Endodermal cell (in vitro differentiated cells): ENCODE data around the gene TRIO. TPM values are rescaled to one million over a fixed set of nuclear protein-coding genes. Genes with fewer than 3 reads are reported as not detected.
A peak's percentile ranks its signal among the peaks of the same experiment; 100 is the strongest.

Experiments
- DNase-seq: peaks from one replicate; pipeline ENCODE4 v3.0.0-alpha.2; 2017
- H3K27ac ChIP-seq: 2 replicates; pipeline ENCODE4 v1.5.1; 2013; ENCODE audit warnings: mild to moderate bottlenecking, low read depth, low read length, moderate library complexity
- H3K27me3 ChIP-seq: 2 replicates; pipeline ENCODE4 v1.6.1; 2013; ENCODE audit warnings: mild to moderate bottlenecking, low read length, moderate library complexity; ENCODE audit not compliant: insufficient read depth, control insufficient read depth, poor library complexity, severe bottlenecking
- H3K36me3 ChIP-seq: 2 replicates; pipeline ENCODE4 v1.7.0; 2013; ENCODE audit warnings: mild to moderate bottlenecking, low read length, moderate library complexity; ENCODE audit not compliant: control insufficient read depth, insufficient read depth
- H3K4me1 ChIP-seq: one replicate; pipeline ENCODE4 v1.7.0; 2013; ENCODE audit warnings: low read length; ENCODE audit not compliant: control insufficient read depth, insufficient read depth
- H3K4me3 ChIP-seq: 2 replicates; pipeline ENCODE4 v1.5.1; 2013; ENCODE audit warnings: mild to moderate bottlenecking, low read length, moderate library complexity
- H3K9ac ChIP-seq: 2 replicates; pipeline ENCODE4 v1.6.1; 2013; ENCODE audit warnings: mild to moderate bottlenecking, low read length, moderate library complexity; ENCODE audit not compliant: poor library complexity, severe bottlenecking; ENCODE audit errors: extremely low read depth
- H3K9me3 ChIP-seq: 2 replicates; pipeline ENCODE4 v1.6.1; 2013; ENCODE audit warnings: mild to moderate bottlenecking, low read length, moderate library complexity; ENCODE audit not compliant: control insufficient read depth
- H3K27ac Mint-ChIP-seq: 2 replicates; pipeline ENCODE4 v1.8.0; 2020; ENCODE audit warnings: mixed read lengths
- H3K27me3 Mint-ChIP-seq: 2 replicates; pipeline ENCODE4 v1.8.0; 2021; ENCODE audit warnings: mild to moderate bottlenecking, mixed read lengths; ENCODE audit not compliant: insufficient read depth
- H3K36me3 Mint-ChIP-seq: 2 replicates; pipeline ENCODE4 v1.8.0; 2020; ENCODE audit warnings: low read depth, mixed read lengths
- H3K4me1 Mint-ChIP-seq: 2 replicates; pipeline ENCODE4 v1.8.0; 2020; ENCODE audit warnings: mixed read lengths
- H3K4me3 Mint-ChIP-seq: 2 replicates; pipeline ENCODE4 v1.8.0; 2020; ENCODE audit warnings: mild to moderate bottlenecking, moderate library complexity, mixed read lengths
- H3K9me3 Mint-ChIP-seq: 2 replicates; pipeline ENCODE4 v1.8.0; 2020; ENCODE audit warnings: mild to moderate bottlenecking, mixed read lengths
- CTCF ChIP-seq: fragments of 200-600 bp; sonication (generic); conservative IDR thresholded peaks from 2 replicates; pipeline ENCODE4 v1.5.0; 2021; ENCODE audit warnings: antibody characterized with exemption, mild to moderate bottlenecking
- WGBS, 2 experiments: methylation state at CpG; one replicate each; pipeline versions ENCODE4 v1.1.5 to v1.1.7; 2013; ENCODE audit warnings: missing lambda C conversion rate in 2 of 2, mixed read lengths in 1 of 2; ENCODE audit not compliant: insufficient coverage in 1 of 2, insufficient read length in 1 of 2; 5-methylcytosine and 5-hydroxymethylcytosine counted together
- total RNA-seq, 2 donors: library from RNA; stranded (reverse); fragmentation: NEBNext Ultra II Directional in 1 of 2; extraction: Animal tissue kit (Norgen Biotek cat#: 25700) in 1 of 2; gene quantifications; 2 replicates in 1 of 2; 3 replicates in 1 of 2; pipeline ENCODE4 v1.2.1, GENCODE V29; 2021

Gene TRIO
- total RNA-seq, 2 donors from 2014 or later: 88.3 to 109 TPM

- Histone ChIP-seq H3K4me3 (no peak overlapping the region), H3K27me3 (no peaks in the 10 kb centered on the region), H3K9me3 (no peaks in the 10 kb centered on the region), H3K27ac (no peak overlapping the region), H3K4me1 (no peaks in the 10 kb centered on the region), H3K9ac (no peak overlapping the region), H3K36me3 (peaks cover under 1% of the 10 kb centered on the region)
- H3K4me3 Mint-ChIP-seq: no peak overlapping the region
- H3K27ac Mint-ChIP-seq: no peak overlapping the region
- H3K9me3 Mint-ChIP-seq: peaks cover 2% of the 10 kb centered on the region
- DNase-seq: peak; percentile 32
- no peaks in the 10 kb centered on the region for H3K27me3 Mint-ChIP-seq
- peaks cover 18% of the 10 kb centered on the region for H3K4me1 Mint-ChIP-seq
- no peak for TF ChIP-seq CTCF
- 96 to 97% methylated on average over 3 to 5 of the region's 5 CpGs for WGBS, 2 experiments
- peaks cover 20% of the 10 kb centered on the region for H3K36me3 Mint-ChIP-seq
Measured at GRCh38 chr5:14436801-14437542, 293.8 kb downstream of the TRIO start.

- Histone ChIP-seq H3K4me3 (no peak overlapping the region), H3K27me3 (no peaks in the 10 kb centered on the region), H3K9ac (no peak overlapping the region), H3K36me3 (peaks cover 4% of the 10 kb centered on the region), H3K27ac (no peak overlapping the region), H3K9me3 (no peaks in the 10 kb centered on the region), H3K4me1 (no peaks in the 10 kb centered on the region)
- whole genome bisulfite sequencing, 2 experiments: 91 to 98% methylated on average over 6 of the region's 6 CpGs
- Mint-ChIP-seq H3K27me3 (no peaks in the 10 kb centered on the region), H3K9me3 (peaks cover 2% of the 10 kb centered on the region), H3K27ac (no peak overlapping the region), H3K4me1 (peaks cover 7% of the 10 kb centered on the region), H3K4me3 (no peak overlapping the region), H3K36me3 (peaks cover 20% of the 10 kb centered on the region)
- no peak for TF ChIP-seq CTCF
- no peak for DNase-seq
Measured at GRCh38 chr5:14438195-14438606, 295.1 kb downstream of the TRIO start.

GRCh38 chr5:14439087-14439871 lies 296.1 kb downstream of the TRIO start:
- Histone ChIP-seq H3K27ac (peak overlapping the region; percentile 87), H3K36me3 (peaks cover 4% of the 10 kb centered on the region), H3K4me1 (no peaks in the 10 kb centered on the region), H3K9me3 (no peaks in the 10 kb centered on the region), H3K9ac (no peak overlapping the region), H3K27me3 (no peaks in the 10 kb centered on the region), H3K4me3 (no peak overlapping the region)
- no peaks in the 10 kb centered on the region for H3K27me3 Mint-ChIP-seq
- peaks cover 2% of the 10 kb centered on the region for H3K9me3 Mint-ChIP-seq
- 90 to 91% methylated on average over 10 to 14 of the region's 14 CpGs for WGBS, 2 experiments
- no peak for TF ChIP-seq CTCF
- peak; percentile 25 for DNase-seq
- H3K4me1 Mint-ChIP-seq: peaks cover 5% of the 10 kb centered on the region
- H3K4me3 Mint-ChIP-seq: no peak overlapping the region
- H3K27ac Mint-ChIP-seq: no peak overlapping the region
- peaks cover 20% of the 10 kb centered on the region for H3K36me3 Mint-ChIP-seq
